Eye (tissue), 1 donor: ENCODE measurements around the gene NSUN4.
"Not testable (repeated sequence)": the region's sequence is repeated elsewhere in the genome, so short reads cannot be mapped to it uniquely, and the experiment has no call there.

Experiments used
- DNase-seq: peaks from one replicate; pipeline ENCODE4 v3.0.0-alpha.2; 2015

Gene NSUN4

DNA sequence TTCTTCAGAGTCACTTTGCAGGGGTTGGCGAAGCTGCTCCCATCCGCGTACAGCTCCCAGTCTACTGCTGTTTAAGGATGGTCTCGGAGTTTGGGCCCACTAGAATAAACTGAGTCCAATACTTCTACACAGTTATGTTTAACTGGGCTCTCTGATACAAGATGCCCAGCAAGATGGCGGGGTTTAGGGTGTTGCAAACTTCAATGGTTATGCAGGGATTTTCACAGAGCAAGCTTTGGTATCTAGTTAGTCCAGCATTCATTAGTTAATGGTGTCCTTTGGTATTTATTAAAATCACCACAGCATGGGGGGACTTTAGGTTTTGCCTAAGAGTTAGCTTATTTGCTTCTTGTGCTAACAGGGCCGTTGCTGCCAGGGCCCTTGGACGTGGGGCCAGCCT lies 12.4 kb upstream of the NSUN4 start:
- DNase-seq, result not testable (repeated sequence)

DNA sequence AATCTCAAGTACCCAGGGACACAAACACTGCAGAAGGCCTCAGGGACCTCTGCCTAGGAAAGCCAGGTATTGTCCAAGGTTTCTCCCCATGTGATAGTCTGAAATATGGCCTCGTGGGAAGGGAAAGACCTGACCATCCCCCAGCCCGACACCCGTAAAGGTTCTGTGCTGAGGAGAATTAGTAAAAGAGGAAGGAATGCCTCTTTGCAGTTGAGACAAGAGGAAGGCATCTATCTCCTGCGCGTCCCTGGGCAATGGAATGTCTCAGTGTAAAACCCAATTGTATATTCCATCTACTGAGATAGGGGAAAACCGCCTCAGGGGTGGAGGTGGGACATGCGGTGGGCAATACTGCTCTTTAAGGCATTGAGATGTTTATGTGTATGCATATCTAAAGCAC lies 10.8 kb upstream of the NSUN4 start:
- DNase-seq, result not testable (repeated sequence)

DNA sequence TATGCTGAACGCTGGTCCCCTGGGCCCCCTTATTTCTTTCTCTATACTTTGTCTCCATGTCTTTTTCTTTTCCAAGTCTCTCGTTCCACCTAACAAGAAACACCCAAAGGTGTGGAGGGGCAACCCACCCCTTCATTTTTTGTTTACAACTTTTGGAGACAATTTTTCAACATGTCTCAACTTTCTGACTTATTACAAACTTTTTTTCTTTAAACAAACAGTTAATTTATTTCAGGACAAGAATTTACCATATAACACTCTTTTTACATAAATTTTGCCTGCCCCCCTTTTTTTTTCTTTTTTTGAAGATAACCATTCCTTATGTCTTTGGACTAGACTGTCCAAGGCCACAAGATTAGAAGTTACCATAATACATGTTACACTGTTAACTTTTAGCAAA lies 10.2 kb upstream of the NSUN4 start:
- not testable (repeated sequence) for DNase-seq

DNA sequence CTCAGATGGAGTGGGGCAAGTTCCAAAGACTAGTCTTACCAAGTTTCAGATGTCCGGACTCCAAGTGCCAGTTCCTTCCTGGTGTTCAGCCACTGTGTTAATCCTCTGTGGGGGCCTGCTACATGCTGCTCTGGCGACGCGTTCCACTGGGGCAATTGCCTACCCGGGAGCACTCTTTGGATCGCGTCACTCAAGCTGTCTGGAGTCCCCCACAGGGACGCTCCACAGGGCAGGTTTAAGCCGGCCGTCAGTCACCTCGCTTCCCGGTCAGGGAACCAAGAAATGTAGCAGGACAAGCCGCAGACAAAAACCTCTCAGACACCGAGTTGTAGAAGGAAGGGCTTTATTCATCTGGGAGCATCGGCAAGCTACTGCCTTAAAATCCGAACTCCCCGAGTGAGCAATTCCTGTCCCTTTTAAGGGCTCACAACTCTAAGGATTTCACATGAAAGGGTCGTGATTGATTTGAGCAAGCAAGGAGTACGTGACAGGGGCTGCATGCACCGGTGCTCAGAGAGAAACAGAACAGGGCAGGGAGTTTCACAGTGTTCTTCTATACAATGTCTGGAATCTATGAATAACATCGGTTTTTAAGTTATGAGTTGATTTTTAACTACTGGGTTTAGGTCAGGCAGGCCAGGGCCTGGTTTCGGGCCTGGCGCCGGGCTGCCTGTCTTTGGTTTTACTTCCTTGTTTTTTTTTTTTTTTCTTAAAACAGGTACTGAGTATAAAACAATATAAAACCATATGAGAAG lies 8.6 kb upstream of the NSUN4 start:
- DNase-seq, result peak; percentile 37

DNA sequence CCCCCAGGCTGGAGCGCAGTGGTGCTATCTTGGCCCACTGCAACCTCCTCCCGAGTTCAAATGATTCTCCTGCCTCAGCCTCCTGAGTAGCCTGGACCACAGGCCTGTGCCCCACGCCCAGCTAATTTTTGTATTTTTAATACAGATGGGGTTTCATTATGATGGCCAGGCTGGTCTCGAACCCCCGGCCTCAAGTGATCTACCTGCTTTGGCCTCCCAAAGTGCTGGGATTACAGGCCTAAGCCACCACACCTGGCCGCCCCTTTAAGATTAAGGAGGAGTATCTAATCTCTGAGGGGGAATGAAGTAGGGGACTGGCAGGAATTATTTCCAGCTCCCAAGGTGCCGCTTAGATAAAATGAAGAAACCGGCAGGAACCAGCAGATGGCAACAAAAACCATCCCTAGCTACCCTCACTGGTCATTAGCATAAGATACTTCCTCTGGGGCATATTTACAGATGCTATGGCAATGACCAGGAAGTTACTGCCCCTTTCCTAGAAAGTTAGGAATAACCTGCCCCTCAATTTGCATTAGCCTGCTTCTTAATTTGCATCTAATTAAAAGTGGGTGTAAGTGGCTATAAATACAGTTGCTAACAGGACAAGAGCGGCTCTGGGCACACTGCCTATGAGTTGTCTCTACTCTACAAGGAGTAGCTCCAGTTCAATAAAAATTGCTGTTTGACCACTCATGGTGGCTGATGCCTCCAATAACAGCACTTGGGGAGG lies 7.1 kb upstream of the NSUN4 start:
- peak; percentile 27 for DNase-seq

DNA sequence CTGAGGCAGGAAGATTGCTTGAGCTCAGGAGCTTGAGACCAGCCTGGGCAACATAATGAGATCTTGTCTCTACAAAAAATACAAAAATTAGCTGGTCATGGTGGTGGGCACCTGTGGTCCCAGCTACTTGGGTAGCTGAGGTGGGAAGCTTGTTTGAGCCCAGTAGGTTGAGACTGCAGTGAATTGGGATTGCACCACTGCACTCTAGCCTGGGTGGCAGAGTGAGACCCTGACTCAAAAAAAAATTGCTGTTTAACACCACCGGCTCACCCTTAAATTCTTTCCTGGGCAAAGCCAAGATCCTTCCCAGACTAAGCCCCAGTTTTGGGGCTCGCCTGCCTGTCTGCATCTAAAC lies 6.6 kb upstream of the NSUN4 start:
- DNase-seq, result no peak

DNA sequence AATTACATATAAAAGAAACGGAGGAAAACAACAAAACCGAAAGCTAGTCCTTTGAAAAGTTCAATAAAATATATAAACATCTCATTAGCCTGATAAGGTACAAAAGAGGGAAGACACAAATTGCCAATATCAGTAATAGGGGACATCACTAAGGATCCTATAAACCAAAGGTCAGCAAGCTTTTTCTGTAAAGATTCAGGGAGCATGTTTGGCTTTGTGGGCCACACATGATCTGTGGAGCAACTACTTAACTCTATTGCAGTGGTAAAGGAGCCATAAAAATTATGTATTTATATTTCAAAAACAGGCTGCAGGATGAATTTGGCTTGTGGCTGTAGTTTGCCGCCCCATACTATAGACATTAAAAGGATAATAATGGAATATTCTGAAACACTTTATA lies 5.5 kb upstream of the NSUN4 start:
- DNase-seq, result no peak

DNA sequence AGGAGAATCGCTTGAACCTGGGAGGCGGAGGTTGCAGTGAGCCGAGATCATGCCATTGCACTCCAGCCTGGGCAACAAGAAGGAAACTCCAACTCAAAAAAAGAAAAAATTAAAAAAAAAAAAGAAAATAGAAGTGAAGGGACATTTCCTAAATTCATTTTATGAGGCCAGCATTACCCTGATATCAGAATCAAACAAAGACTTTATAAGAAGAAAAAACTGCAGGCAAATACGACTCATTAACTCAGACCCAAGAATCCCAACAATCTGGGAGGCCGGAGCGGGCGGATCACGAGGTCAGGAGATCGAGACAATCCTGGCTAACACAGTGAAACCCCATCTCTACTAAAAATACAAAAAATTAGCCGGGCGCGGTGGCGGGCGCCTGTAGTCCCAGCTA lies 3.2 kb upstream of the NSUN4 start:
- not testable (repeated sequence) for DNase-seq

DNA sequence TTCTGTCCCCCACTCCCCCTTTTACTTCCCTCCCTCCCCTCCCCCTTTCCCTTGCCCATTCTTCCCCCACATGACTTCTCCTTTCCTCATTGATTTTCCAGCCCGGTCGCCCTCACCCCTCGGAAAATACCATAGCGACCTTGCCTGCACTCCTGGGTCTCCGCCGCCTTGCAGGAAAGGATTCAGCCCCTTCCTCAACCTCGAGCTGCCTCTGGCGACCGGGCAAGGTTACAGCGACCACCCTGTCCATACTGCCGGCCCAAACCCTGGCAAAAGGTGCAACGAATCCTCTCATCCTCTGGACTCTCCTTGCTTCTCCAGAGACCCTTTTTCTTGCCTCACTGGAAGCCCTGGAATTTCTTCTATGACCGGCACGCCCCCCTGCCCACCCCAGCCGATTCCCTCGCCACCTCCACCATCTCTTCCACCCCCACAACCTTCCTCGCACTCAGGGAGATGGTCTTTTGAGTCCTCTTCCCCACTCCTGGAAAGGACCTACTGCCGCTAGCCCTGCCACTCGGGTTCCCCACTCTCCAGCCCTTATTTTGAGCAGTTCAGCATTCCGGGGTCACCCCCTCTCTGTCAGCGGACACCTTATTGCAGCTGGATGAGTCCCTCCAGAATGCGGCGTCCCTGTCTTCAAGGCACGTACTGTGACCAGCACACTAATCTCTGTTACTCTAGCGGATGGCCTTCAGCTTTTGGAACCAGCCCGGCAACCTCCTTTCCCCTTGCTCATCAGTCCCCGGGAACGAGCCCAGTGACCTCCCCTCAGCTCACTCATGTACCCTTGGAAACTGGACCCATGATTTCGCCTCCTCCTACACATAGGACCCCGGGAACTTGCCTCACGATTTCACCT lies 846 bp downstream of the NSUN4 start:
- DNase-seq, result no peak

DNA sequence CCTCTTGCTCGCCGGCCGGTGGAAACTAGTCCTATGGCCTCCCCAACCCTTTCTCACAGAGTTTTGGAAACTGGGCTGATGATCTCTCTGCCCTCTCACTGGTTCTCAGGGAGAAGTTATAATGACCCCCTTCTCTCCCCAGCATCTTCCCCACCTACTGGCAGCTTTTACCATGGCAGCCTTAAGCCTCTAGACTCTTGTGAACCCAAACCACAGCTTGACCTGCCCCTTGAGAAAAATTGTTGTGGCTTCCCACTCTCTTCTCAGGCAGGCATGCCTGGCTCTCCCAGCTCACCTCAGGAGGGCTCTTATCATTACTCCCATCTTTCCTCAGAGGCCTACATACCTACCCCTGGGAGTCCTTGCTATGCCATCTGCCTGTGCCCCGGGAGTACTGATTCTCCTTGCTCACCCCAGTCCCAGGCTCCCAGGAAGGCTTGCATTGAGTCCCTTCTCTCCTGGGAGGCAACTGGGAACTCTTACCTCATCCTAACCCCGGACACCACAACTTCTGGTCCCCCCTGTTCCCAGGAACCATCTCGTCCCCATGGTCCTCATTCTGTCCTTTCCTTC lies 1.6 kb downstream of the NSUN4 start:
- no peak for DNase-seq

DNA sequence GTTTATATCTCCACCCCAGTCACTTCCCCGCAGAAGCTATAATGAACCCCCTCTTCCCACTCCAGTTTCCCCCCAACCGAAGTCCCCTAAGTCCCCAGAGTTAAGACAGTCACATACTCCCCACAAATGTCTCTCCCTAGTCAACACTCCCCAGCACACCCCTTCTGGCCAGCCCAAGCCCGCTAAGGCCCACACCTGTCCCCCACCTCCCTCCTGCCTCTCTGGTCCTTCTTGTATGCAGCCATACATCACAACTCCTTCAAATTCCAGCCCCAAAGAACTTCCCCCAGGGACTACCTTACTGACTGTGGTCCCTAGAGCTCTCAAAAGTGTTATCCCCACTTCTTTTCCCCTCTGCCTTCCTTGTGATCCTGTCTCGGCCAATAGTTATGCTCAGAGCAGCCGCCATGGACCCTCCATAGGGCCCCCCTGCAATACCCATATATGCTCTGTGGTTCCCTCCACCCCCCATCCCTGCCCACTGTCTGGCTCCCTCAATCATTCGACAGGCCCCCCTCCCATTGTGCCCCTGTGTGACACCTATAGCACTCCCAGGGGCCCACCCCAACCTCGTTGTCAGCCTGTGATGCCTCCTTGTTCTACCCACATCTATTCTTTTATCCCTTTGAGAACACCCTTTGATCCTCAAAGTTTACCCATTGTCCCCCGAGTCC lies 2.2 kb downstream of the NSUN4 start:
- DNase-seq, result no peak

DNA sequence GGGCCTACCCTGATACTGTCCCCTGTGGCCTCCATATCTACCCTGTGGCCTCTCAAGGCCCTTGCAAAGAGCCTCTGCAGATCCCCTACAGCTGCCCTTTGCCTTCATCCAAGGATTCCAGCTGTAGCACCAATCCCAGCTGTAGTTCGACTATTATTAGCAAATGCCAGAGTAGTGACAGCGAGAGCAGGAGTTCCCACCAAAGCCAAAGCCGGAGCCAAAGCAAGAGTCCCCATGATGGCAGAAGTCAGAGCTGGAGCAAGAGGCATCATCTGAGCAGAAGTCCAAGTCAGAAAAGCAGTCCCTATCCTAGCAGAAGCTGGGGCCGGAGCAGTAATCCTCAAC lies 2.7 kb downstream of the NSUN4 start:
- DNase-seq, result no peak

DNA sequence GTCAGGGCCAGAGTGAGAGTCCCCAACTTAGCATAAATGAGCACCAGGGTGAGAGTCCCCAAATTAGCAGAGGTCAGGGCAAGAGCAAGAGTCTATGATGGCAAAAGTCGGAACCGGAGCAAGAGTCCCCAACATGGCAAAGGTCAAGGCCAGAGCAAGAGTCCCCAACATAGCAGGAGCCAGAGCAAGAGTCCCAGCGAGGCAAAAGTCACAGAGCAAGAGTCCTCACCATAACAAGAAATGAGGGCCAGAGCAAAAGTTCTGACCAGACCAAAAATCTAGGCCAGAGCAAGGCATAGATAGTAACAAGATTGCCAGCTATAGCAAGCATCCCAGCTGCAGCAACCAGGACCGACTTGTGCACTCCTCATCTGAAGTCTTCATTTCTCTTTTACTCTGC lies 3.1 kb downstream of the NSUN4 start:
- DNase-seq, result no peak

DNA sequence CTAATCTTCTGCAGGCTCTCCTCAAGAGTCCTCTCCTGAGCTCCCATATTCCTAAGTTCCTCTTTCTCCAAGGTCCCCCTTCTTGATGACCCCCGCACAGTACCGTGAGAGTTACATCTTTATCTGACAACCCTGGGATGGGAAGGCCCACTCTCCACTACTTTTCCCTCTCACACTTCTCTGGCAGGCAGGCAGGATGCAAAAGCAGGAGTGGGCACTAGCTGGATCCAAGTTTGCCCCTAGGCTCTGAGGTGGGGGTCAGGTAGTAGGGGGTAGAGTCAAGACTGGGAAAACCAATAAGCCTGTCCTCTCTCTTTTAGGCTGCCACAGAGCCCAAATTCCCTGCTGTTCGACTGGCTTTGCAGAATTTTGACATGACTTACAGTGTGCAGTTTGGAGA lies 3.9 kb downstream of the NSUN4 start:
- no peak for DNase-seq

DNA sequence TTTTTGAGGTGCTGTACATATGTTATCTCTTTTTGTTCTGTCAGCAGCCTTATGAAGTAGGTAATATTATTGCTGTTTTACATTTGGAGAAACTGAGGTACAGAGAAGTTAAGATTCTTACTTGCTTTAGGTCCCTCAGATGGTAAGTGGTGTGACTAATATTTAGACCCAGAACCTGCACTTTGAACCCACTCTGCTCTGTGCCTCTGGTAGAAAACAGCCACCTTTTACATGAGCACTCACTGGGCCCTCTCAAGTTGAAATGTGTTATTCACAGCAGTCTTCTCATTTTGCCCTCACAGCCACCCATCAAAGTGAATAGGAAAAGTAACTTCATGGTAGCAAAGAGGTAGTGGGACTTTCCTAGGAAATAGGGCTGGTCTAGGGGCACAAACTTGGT lies 4.7 kb downstream of the NSUN4 start:
- DNase-seq, result no peak

DNA sequence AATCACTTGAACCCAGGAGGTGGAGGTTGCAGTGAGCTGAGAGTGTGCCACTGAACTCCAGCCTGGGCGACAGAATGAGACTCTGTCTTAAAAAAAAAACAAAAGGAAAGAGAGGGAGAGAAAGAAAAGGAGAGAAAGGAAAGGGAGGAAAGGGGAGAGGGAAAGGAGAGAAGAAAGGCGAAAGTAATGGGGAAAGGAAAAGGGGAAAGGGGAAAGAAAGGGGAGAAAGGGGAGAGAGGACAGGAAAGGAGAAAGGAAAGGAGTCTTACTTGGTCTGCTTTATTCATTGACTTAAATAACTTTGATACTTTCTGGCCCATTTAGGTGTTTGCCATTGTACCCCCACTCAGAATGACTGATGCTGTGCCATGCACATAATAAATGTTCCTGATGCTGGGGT lies 11.8 kb downstream of the NSUN4 start:
- no peak for DNase-seq

DNA sequence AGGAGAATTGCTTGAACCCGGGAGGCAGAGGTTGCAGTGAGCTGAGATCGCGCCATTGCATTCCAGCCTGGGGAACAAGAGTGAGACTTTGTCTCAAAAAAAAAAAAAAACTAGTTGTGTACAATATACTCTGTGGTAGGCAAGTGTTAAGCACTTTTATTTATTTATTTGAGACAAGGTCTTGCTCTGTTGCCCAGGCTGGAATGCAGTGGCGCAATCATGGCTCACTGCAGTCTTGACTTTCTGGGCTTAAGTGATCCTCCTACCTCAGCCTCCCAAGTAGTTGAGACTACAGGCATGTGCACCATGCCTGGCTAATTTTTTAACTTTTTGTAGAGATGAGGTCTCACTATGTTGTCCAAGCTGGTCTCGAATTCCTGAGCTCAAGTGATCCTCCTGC lies 15.3 kb downstream of the NSUN4 start:
- DNase-seq, result not testable (repeated sequence)

DNA sequence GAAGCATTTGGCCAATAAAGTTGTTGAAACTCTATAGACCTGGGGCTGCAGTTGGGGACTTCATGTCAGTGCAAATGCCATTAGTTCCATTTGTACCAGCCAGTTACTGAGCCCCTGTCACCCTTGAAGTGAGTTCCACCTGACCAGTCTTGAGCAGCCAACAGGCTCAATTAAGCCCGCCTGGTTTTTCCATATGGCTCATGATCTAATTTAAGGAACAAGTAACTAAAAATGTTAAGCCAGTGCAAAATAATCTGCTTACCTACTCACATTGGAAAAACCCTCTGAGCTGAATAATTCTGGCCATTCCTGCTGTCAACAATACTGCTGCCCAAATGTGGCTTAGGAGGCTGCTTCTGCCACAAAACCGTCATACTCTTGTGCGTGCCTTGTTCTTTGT lies 21.6 kb downstream of the NSUN4 start:
- DNase-seq, result no peak

DNA sequence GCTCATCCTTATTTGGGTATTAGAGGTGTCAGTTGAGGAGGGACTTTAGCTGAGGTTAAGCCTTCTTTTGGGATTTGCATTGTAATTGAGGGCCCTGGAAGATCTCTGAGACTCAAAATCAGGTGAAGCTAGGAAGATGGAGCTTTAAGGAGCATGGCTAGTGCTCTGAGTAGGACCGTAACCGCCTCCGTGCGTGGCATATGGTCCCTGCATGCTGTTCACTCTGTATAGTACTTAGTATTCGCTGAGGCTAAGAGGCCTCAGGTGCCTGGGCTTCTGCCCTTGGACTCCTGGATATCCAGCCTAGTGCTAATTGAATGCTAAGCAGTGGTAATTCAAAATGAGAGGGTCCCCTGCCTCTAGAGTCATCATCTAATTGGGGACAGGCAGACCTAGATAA lies 22.5 kb downstream of the NSUN4 start:
- DNase-seq, result no peak

DNA sequence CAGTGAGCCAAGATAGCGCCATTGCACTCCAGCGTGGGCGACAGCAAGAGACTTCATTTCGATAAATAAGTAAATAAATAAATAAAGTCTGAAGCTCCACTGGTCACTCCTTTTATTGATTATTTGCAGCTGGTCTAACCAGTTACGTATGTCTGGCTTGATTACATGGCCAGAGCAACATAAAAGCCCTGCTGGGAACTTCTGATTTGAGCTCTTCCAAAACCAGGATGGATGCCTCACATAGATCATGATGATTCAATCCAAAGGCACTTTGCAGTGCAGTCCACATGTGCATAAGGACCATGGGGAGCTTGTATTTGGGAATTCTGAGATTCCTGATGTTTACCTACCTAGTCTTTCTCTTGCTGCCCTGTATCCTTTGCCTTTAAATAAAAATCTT lies 24.0 kb downstream of the NSUN4 start:
- DNase-seq, result no peak

DNA sequence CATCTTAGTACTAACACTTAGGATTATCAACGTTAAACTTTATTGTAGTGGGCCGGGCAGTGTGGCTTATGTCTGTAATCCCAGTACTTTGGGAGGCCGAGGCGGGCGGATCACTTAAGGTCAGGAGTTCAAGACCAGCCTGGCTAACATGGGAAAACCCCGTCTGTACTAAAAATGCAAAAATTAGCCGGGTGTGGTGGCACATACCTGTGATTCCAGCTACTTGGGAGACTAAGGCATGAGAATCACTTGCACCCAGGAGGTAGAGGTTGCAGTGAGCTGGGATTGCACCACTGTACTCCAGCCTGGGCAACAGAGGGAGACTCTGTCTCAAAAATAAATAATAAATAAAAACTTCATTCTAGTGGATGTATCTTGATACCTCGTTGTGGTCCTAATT lies 25.2 kb downstream of the NSUN4 start:
- not testable (repeated sequence) for DNase-seq

DNA sequence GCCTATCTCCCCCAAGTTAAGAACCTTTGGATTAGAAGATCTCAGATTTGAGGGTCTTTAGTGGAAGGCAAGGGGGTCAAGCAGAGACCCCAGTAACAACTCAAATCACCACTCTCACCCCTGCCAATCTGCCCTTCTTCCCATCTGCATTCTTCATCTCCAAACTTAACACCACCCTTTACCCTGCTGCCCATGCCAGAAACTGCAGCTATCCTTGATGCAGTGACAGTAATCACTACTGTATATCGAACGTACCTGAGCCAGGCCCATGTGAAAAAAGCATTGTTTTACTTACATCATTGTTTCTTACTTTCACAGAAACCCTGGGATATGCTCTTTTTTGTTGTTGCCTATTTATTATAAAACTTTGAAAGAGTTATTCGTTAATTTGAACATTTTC lies 26.5 kb downstream of the NSUN4 start:
- no peak for DNase-seq

DNA sequence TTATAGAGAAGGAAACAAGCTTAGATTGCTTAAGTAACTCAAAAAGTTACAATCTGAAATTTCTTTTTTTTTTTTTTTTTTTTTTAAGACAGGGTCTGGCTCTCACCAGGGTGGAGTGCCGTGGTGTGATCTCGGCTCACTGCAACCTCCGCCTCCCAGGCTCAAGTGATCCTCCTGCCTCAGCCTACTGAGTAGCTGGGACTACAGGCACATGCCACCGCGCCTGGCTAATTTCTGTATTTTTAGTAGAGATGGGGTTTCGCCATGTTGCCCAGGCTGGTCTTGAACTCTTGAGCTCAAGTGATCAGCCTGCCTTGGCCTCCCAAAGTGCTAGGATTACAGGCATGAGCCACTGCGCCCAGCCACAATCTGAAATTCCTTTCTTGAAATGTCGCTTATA lies 27.1 kb downstream of the NSUN4 start:
- DNase-seq, result not testable (repeated sequence)
